Brain microvascular endothelial cell (primary cell): ENCODE measurements around the gene SUFU.

Experiments
- DNase-seq: peaks from one replicate; pipeline ENCODE4 v3.0.0-alpha.2; 2020
- H3K27ac ChIP-seq: fragments of 250-450 bp; sonication (Bioruptor Pico); 2 replicates; pipeline ENCODE4 v1.5.1; 2020; ENCODE audit warnings: mild to moderate bottlenecking, moderate library complexity
- H3K27me3 ChIP-seq: fragments of 250-450 bp; sonication (Bioruptor Pico); replicated peaks from 2 replicates; pipeline ENCODE4 v1.5.1; 2020; ENCODE audit warnings: mild to moderate bottlenecking
- H3K36me3 ChIP-seq: fragments of 250-450 bp; sonication (Bioruptor Pico); replicated peaks from 2 replicates; pipeline ENCODE4 v1.5.1; 2020; ENCODE audit warnings: mild to moderate bottlenecking
- H3K4me3 ChIP-seq: 2 replicates; pipeline ENCODE4 v1.5.1; 2011; ENCODE audit warnings: low read depth, mild to moderate bottlenecking, control low read depth, low read length, moderate library complexity
- in situ Hi-C: cut with HindIII; loops from 2 replicates; pipeline ENCODE4 v1.10.0; 2017; ENCODE audit warnings: low sequenced_read_pairs, low pct_ligation_motif_present
- TF ChIP-seq, protein P1 (sequence below): IDR thresholded peaks from 2 replicates; pipeline ENCODE4 v1.5.1; 2011; ENCODE audit warnings: low read depth, mild to moderate bottlenecking, moderate library complexity, low read length, control low read depth, inconsistent platforms; ENCODE audit errors: missing control alignments

Gene SUFU

DNA sequence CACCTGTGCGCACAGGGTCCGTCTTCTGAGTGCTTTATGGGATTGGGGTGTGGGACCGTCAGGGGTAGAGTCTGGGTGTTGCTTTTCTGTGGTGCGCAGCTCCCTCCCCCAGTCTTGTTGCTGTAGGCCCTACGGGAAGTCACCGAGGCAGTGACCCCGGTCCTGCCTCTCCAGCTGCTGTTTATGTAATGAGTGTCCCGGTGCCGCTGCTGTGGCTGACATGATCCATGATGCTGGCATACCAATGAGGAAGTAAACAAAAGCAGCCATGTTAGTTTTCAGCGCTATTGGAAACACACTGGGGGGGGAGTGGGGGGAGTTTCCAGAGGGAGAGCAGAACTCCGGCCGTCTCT is 141.6 kb downstream of the SUFU start:
- DNase-seq: peak; percentile 53
- Histone ChIP-seq H3K27me3 (no peaks in the 10 kb centered on the region), H3K36me3 (peaks cover 6% of the 10 kb centered on the region), H3K4me3 (peak overlapping the region; percentile 85), H3K27ac (peak overlapping the region; percentile 81)
- in situ Hi-C loops: no loop called here
- TF ChIP-seq, protein P1, sequence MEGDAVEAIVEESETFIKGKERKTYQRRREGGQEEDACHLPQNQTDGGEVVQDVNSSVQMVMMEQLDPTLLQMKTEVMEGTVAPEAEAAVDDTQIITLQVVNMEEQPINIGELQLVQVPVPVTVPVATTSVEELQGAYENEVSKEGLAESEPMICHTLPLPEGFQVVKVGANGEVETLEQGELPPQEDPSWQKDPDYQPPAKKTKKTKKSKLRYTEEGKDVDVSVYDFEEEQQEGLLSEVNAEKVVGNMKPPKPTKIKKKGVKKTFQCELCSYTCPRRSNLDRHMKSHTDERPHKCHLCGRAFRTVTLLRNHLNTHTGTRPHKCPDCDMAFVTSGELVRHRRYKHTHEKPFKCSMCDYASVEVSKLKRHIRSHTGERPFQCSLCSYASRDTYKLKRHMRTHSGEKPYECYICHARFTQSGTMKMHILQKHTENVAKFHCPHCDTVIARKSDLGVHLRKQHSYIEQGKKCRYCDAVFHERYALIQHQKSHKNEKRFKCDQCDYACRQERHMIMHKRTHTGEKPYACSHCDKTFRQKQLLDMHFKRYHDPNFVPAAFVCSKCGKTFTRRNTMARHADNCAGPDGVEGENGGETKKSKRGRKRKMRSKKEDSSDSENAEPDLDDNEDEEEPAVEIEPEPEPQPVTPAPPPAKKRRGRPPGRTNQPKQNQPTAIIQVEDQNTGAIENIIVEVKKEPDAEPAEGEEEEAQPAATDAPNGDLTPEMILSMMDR: no peak

DNA sequence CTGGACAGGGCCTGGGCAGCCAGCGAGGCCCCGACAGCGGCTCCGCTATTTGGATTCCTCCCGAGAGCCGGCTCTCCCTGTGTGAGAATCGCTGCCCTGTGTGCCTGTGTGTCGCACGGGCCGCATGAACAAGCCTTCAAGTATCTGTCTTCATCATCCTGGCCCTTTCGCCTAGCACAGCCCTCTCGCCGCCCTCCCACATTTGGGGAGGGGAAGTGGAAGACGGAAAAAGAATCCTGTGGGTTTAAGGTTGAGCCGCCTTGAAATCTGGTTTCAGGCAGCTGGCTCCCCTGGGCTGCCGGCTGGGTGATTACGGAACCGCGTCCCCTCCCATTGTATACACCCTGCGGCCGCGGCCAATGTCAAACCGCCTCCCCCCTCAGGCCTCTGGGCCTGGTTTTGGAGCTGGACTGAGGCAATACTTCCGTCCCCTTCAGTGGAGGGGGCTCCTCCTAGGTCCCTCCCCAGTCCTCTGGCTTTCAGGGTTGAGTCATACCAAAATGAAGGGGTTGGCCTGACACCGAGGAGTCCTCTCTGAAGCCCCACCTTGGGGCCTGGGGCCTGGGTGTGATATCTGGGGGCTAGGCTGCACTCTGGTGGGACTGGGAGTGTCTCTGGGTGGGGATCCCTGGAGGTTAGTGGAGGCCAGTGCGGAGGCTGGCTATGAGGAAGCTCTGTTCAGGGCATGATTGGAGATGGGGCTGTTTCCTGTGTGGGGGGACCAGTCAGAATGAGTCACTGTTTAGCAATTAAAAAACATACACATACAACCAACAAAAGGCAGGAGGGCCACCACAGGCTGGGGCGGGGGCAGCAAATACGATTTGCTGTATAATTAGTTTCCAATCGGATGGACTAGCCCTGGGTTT is 142.2 kb downstream of the SUFU start:
- in situ Hi-C loops: no loop called here
- peaks cover 6% of the 10 kb centered on the region for H3K36me3 ChIP-seq
- TF ChIP-seq, protein P1: no peak
- peak overlapping the region; percentile 81 for H3K27ac ChIP-seq
- H3K4me3 ChIP-seq: peak overlapping the region; percentile 85
- H3K27me3 ChIP-seq: no peaks in the 10 kb centered on the region
- peak; percentile 87 for DNase-seq

DNA sequence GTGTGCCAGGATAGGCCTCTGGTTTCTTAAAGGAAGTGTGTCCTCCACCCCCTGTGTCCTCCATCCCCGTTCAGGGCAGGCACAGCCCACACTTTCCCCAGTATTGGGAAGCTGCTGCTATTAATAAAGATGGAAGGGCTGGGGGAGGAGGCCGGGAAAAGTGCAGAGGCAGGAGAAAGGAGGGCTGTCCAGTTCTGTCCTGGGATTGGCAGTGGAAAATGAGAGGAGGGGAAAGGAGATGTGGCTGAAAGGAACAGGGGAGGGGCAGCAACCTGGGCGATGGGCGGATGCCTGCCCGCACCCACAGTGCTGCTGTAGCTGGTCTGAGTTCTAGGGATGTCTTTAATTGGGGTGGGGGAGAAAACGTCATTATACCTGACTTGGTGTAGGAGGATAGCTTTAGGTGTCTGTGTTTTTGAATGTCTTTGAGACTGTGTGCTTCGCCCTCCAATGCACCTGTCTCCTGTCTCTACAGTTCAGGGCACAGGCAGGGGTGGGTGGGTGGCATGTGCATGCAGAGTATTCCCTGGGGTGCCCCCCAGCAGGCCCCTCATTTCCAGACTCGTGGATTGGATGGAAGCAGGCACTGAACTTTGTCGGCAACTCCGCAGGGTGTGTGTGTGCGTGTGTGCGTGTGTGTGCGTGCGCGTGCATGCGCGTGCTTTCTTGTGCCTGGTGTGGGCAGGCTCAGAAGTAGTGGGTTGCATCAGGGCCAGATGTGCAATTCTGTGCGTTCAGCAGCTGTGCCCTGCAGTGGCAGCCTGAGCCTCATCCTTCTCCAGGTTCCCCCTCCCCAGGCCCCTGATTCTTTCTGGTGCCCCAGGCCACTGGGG is 143.1 kb downstream of the SUFU start:
- Histone ChIP-seq H3K4me3 (peak overlapping the region; percentile 85), H3K27ac (peak overlapping the region; percentile 81), H3K36me3 (peaks cover 11% of the 10 kb centered on the region), H3K27me3 (no peaks in the 10 kb centered on the region)
- in situ Hi-C loops: no loop called here
- DNase-seq: no peak
- TF ChIP-seq, protein P1: no peak

- Histone ChIP-seq H3K27me3 (no peaks in the 10 kb centered on the region), H3K36me3 (peaks cover 16% of the 10 kb centered on the region), H3K4me3 (peak overlapping the region; percentile 85), H3K27ac (no peak overlapping the region)
- in situ Hi-C loops: no loop called here
- DNase-seq: no peak
- TF ChIP-seq, protein P1: no peak
Measured at GRCh38 chr10:102647443-102648268, 143.9 kb downstream of the SUFU start.

- Histone ChIP-seq H3K4me3 (peak overlapping the region; percentile 9), H3K36me3 (peaks cover 20% of the 10 kb centered on the region), H3K27ac (no peak overlapping the region), H3K27me3 (no peaks in the 10 kb centered on the region)
- no peak for DNase-seq
- TF ChIP-seq, protein P1: no peak
- in situ Hi-C loops: no loop called here
Measured at GRCh38 chr10:102648269-102648888, 144.6 kb downstream of the SUFU start.
